Measurements from ENCODE around the gene CTNNBL1.

- no peak for TF ChIP-seq POLR2AphosphoS5 (IDR thresholded peaks at IDR 0.05; ENCODE audit: borderline replicate concordance, low read depth, low read length)
- TF ChIP-seq EZH2 (IDR thresholded peaks at IDR 0.05), result no peak
Observed at GRCh38 chr20:37736132-37736531, 42.3 kb downstream of the CTNNBL1 start.
